Suprapubic skin (tissue), 4 donors: Measurements from ENCODE around the gene CACNG8.

Experiments used
- CTCF ChIP-seq, 2 donors: fragments of 200-600 bp in 1 of 2; fragments of 450-650 bp in 1 of 2; sonication (generic) in 1 of 2; IDR thresholded peaks; one replicate each; pipeline ENCODE4 v1.5.1; 2016 to 2019; ENCODE audit warnings: antibody characterized with exemption in 2 of 2, mild to moderate bottlenecking in 1 of 2, moderate library complexity in 1 of 2
- EP300 ChIP-seq: sonication (generic); formaldehyde crosslinking; IDR thresholded peaks from one replicate; pipeline ENCODE4 v1.6.1; 2017; ENCODE audit warnings: antibody characterized with exemption
- POLR2A ChIP-seq, 2 donors: fragments of 450-650 bp; IDR thresholded peaks; one replicate each; pipeline ENCODE4 v1.6.1; 2017; ENCODE audit warnings: antibody characterized with exemption in 2 of 2, mild to moderate bottlenecking in 2 of 2, moderate library complexity in 2 of 2
- POLR2AphosphoS5 ChIP-seq, 3 donors: sonication (generic); formaldehyde crosslinking; IDR thresholded peaks; one replicate each; pipeline ENCODE4 v1.6.1; 2017; ENCODE audit warnings: antibody characterized with exemption in 3 of 3

- TF ChIP-seq EP300 (no peak), CTCF (IDR thresholded peaks at IDR 0.05) (no peak), POLR2A (IDR thresholded peaks at IDR 0.05) (no peak), POLR2AphosphoS5 (IDR thresholded peaks at IDR 0.05) (no peak)
Observed at GRCh38 chr19:54017261-54017660, 54.5 kb downstream of the CACNG8 start.
